HEK293T (cell line): ENCODE data around the gene KRT13.

ENCODE experiments used
- FOXA1 ChIP-seq: fragments of 450-650 bp; IDR thresholded peaks from 2 replicates; pipeline ENCODE4 v1.6.1; 2016; ENCODE audit warnings: mild to moderate bottlenecking
- FOXM1 ChIP-seq: fragments of 450-650 bp; IDR thresholded peaks from 2 replicates; pipeline ENCODE4 v1.6.1; 2017; ENCODE audit warnings: mild to moderate bottlenecking, borderline replicate concordance
- L3MBTL2 ChIP-seq: fragments of 450-650 bp; conservative IDR thresholded peaks from 2 replicates; pipeline ENCODE4 v1.6.1; 2016; ENCODE audit warnings: mild to moderate bottlenecking
- NFRKB ChIP-seq: fragments of 450-650 bp; IDR thresholded peaks from 2 replicates; pipeline ENCODE4 v1.6.1; 2016; ENCODE audit warnings: mild to moderate bottlenecking, moderate library complexity
- SP1 ChIP-seq: fragments of 450-650 bp; IDR thresholded peaks from 2 replicates; pipeline ENCODE4 v1.6.1; 2017
- SUZ12 ChIP-seq: fragments of 450-650 bp; IDR thresholded peaks from 2 replicates; pipeline ENCODE4 v1.6.1; 2016; ENCODE audit warnings: mild to moderate bottlenecking
- TARDBP ChIP-seq: fragments of 450-650 bp; IDR thresholded peaks from 2 replicates; pipeline ENCODE4 v1.6.1; 2016
- ZNF384 ChIP-seq: fragments of 450-650 bp; IDR thresholded peaks from 2 replicates; pipeline ENCODE4 v1.6.1; 2016

GRCh38 chr17:41480136-41480535 lies 25.3 kb downstream of the KRT13 start:
- no peak for TF ChIP-seq SP1
- TF ChIP-seq L3MBTL2: no peak
- no peak for TF ChIP-seq NFRKB
- TF ChIP-seq ZNF384: no peak
- no peak for TF ChIP-seq FOXM1
- TF ChIP-seq TARDBP: no peak
- TF ChIP-seq SUZ12: no peak
- TF ChIP-seq FOXA1: no peak
